GM11168 (cell line): ENCODE results near the gene FILIP1.

ENCODE experiments used
- in situ Hi-C: fragments of 300-500 bp; cut with MboI; formaldehyde crosslinking; loops from one replicate; pipeline ENCODE4 v1.12.0; 2022; ENCODE audit warnings: low sequenced_read_pairs; ENCODE audit not compliant: unreplicated experiment

FILIP1 gene

DNA sequence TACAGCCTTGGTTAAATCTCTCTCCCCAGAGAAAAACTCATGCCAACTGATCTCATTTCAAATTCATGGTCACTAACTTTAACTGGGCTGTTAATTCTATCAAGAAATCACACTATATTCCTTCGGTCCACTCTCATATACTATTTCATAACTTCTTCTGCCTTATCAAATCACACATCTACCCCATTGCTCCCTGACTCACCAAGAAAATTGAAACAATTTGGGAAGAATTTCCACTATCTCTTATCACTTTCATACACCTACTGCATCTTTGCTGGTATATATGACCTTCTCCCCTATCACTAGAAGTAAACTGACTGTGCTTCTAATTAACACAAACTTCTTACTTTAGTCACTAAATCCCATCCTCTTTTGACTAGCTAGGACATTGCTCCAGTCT, 102.3 kb downstream of the FILIP1 start:
- in situ Hi-C loops: no loop called here

- in situ Hi-C loops: no loop called here
Observed at GRCh38 chr6:75386050-75386770, 107.4 kb downstream of the FILIP1 start.

GRCh38 chr6:75384116-75384515, 109.5 kb downstream of the FILIP1 start:
- in situ Hi-C loops: no loop called here

- in situ Hi-C loops: no loop called here
Observed at GRCh38 chr6:75382634-75382900, 111.0 kb downstream of the FILIP1 start.

- in situ Hi-C loops: no loop called here
Observed at GRCh38 chr6:75381877-75382633, 111.5 kb downstream of the FILIP1 start.

DNA sequence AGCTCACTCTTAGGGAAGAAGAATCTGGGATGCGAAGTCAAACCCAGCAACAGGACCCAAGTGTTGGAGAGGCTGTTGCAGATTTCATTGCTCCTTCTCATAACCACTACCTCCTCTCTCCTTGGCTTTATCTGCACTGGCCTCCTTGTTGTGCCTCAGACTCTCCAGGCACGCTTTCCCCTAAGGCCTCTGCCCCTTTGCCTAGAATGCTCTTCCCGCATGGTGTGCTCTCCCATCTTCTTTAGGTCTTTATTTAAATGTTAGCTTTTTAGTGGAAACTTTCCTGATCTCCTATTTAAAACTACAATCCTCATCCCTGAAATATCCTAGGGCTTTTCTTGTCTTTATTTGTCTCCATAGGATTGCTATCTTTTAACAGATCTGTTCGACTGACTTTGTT, 114.1 kb downstream of the FILIP1 start:
- in situ Hi-C loops: no loop called here

DNA sequence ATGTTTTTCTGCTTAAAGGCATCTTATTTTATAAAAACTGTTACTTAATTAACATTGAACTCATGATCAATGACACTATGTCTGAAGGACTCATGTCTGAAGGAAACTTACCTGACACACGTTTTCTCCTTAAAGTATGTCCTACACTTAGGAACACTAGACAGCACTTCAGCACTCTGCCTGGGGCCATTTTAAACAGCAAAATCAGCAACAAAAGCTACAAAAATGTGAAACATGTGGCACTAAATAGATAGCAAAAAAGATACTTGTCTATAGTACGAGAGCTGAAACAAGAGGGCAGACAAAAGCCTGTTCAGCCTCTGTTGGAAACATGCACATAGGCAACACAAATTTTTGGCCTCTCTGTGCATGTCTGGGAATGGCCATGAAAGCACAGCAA, 115.5 kb downstream of the FILIP1 start:
- in situ Hi-C loops: no loop called here

DNA sequence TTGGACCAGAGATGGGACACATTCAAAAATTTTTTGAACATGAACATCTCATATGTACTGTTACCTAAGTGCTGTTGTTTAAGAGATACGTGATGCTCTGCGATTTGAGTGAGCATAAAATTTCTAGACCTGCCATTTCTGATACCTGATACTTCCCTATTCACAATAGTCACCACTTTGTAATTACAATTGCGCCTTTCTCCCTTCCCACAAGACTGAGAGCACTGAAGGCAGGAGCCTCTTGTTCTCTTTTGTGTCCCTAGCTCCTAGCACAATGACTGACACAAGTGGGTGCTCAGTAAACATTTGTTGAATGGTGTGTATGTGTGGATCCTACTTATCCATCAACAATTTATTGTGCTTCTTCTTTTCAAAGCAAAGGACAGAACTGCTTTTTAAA, 116.2 kb downstream of the FILIP1 start:
- in situ Hi-C loops: no loop called here

DNA sequence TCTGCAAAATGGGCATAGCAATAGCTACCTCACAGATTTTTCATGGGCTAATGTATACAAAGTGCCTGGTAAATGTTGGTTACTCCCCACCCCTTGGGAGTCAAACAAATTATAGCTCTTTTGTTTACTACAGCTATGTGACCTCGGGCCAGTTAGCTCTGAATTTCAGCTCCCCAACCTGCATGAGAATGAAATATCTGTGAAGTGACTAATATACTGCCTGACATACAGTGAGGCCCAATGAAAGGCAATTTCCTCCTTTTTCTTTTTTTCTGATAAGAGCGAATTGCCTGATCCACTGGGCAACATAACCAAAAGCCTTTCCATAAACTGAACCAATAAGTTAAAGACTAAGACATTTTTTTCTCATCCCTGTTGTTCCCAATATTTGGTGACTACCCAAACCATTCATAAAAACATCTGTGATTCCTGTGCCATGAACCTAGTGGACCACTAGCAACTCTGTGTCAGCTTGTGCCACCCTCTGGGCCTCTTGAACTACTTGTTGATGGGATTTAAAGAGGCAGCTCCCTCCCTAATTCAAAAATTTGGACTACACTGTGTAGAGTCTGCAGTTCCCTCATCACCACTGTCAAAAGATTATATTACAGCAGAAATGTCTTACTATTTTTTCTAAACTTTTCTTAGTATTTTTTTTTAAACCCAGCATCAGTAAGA, 117.1 kb downstream of the FILIP1 start:
- in situ Hi-C loops: no loop called here

DNA sequence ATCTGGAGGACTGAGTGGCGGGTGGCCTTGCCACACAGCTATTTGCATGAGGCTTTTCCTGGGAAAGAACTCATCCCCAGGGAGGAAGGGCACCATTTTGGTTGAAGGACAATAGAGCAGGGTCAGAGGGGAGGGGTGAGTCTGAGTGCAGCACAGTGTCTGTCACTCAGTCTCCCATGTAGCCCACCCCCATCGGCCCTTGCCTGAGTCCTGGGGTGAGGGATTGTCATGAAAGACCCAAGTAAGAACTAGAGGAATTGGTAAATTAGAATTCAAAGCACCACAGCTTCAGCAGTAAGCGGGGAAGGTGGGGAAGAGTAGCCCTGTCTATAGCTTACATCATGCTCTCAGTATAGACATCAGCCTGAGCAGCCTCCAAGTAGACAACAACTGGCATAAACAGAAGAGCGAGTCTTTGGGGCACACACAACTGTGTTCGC, 118.6 kb downstream of the FILIP1 start:
- in situ Hi-C loops: no loop called here

DNA sequence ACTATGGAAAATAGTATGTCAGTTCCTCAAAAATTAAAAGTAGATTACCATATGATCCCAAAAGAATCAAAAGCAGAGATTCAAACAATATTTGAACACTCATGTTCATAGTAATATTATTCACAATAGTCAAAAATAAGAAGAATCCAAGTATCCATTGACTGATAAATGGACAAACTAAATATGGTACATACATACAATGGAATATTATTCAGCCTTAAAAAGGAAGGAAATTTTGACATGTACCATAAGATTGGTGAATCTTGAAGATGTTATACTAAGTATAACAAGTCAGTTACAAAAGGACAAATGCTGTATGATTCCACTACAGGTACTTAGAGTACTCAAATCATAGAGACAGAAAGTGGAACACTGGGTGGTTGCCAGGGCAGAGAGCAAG, 120.7 kb downstream of the FILIP1 start:
- in situ Hi-C loops: no loop called here

- in situ Hi-C loops: no loop called here
Observed at GRCh38 chr6:75370011-75370410, 123.6 kb downstream of the FILIP1 start.

DNA sequence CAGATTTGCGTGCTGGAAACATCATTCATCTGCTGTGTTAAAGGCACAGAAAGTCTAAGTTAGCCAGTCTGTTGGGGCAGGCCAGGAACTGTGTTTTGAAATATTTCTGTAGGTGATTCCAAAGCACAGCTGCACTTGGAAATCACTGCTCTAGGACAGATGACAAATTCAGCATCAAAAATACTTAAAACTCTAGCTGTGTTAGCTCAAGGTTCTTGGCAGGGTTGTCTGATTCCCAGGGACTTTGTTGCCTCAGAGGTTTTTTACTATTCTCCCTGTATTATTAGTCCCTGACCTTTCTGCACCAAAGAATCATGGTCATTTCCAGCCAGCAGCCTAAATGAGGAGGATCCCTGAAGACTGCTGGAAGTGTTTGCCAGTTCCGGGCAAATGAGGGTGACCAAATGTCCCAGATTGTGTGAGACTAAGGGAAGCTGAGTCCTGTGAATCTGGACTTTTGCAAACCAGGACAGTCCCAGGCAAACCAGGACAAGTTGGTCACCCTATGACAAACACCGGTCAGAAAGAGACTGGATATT, 124.7 kb downstream of the FILIP1 start:
- in situ Hi-C loops: no loop called here

GRCh38 chr6:75368151-75368779, 125.3 kb downstream of the FILIP1 start:
- in situ Hi-C loops: no loop called here

GRCh38 chr6:75363304-75363703, 130.3 kb downstream of the FILIP1 start:
- in situ Hi-C loops: no loop called here

GRCh38 chr6:75353644-75354043, 140.0 kb downstream of the FILIP1 start:
- in situ Hi-C loops: no loop called here

DNA sequence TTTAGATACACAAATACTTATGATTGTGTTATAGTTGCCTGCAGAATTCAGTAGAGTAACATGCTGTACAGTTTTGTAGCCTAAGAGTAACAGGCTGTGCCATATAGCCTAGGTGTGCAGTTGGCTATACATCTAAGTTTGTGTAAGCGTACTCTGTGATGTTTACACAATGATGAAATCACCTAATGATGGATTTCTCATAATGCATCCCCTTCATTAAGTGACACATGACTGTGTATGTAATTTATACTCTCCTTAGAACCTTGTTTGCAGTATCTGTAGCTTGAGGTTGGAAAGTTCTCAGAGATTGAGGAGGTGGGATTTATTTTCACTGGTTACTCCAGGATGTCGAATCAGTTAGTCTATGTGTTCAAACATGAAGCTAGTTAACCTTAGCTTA, 142.0 kb downstream of the FILIP1 start:
- in situ Hi-C loops: no loop called here

DNA sequence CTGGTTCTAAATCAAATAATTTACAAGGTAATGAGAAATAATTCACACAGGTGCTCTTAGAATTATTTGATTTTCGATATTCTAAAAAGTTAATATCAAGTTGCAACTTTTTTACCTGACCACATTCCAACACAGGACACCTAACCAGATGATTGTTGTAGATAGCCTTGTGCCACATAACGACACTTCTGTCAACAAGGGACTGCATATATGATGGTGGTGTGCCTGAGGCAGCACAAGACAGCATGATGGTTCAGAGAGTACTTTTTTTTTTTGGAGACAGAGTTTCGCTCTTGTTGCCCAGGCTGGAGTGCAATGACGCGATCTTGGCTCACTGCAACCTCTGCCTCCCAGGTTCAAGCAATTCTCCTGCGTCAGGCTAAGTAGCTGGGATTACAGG, 142.8 kb downstream of the FILIP1 start:
- in situ Hi-C loops: no loop called here

- in situ Hi-C loops: no loop called here
Observed at GRCh38 chr6:75350156-75350555, 143.4 kb downstream of the FILIP1 start.

DNA sequence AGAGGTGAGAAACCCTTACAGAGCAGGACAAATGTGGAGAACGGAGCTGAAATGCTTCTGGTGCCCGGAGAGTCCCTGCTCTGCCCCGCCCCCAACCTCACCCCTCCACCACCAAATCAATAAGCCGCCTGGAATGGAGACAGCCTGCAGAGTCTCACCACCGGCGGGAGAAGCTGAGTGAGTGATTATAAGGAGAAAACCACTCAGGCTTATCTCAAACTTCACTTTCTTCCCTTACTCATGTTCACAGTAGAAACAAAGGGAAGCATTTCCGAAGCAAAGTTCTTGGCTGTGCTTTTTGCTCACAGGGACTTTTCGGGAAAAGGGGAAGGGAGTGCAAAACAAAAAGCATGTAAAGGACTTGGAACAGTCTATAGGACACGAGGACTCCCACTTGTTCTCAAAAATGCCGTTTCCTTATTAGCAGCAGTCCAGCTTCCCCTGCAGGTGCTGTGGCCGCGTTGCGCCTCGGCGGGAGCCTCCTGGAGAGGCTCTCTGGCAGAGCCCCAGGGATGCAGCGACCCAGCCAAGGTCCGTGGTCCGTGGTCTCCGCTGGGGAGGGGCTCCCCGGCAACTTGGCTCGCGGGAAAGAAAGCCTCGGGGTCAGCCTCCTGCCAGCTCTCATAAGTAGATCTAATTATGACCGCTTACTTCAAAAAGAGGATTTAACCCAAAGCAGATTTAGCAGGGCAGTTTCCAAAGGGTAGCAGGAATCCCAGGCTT, 144.2 kb downstream of the FILIP1 start:
- in situ Hi-C loops: no loop called here
